OCI-LY7 (cell line): ENCODE measurements around the gene NPR1.

Experiments used
- CTCF ChIP-seq: fragments of 200-600 bp; sonication (generic); conservative IDR thresholded peaks from 2 replicates; pipeline ENCODE4 v1.5.1; 2014; ENCODE audit warnings: mild to moderate bottlenecking, antibody characterized with exemption, low read length, moderate library complexity, mixed read lengths
- EZH2phosphoT487 ChIP-seq: fragments of 200-600 bp; sonication (generic); IDR thresholded peaks from 2 replicates; pipeline ENCODE4 v1.6.1; 2018; ENCODE audit warnings: low read depth, borderline replicate concordance, mild to moderate bottlenecking, mixed run types, antibody characterized with exemption, low read length, moderate library complexity, mixed read lengths

- peak; percentile 69 for TF ChIP-seq CTCF
- TF ChIP-seq EZH2phosphoT487, result no peak
Observed at GRCh38 chr1:153670859-153671627, 7.4 kb upstream of the NPR1 start, which contains the start of gene ILF2.
